DND-41 (cell line): Measurements from ENCODE around the gene RHOA.
A peak's percentile ranks its signal among the peaks of the same experiment; 100 is the strongest.

Source experiments
- ATAC-seq: fragments of 200-7000 bp; cut with Tn5 transposase; 3 replicates; pipeline ENCODE4 v1.9.1; 2021; ENCODE audit warnings: low read depth; ENCODE audit not compliant: insufficient read depth
- DNase-seq: peaks from one replicate; pipeline ENCODE4 v3.0.0-alpha.2; 2020
- H2AFZ ChIP-seq: 2 replicates; pipeline ENCODE4 v1.6.0; 2012; ENCODE audit warnings: low read depth, low read length
- H3K27ac ChIP-seq: 2 replicates; pipeline ENCODE4 v1.5.1; 2012; ENCODE audit warnings: low read length, inconsistent platforms
- H3K27me3 ChIP-seq: fragments of 200-600 bp; sonication (generic); 2 replicates; pipeline ENCODE4 v1.6.0; 2012; ENCODE audit warnings: low read length, mild to moderate bottlenecking, inconsistent platforms; ENCODE audit not compliant: insufficient read depth, poor library complexity
- H3K36me3 ChIP-seq: 2 replicates; pipeline ENCODE4 v1.5.1; 2012; ENCODE audit warnings: low read length, inconsistent platforms; ENCODE audit not compliant: insufficient read depth
- H3K4me1 ChIP-seq: 2 replicates; pipeline ENCODE4 v1.5.1; 2012; ENCODE audit warnings: mild to moderate bottlenecking, low read length; ENCODE audit not compliant: insufficient read depth
- H3K4me2 ChIP-seq: 2 replicates; pipeline ENCODE4 v1.6.0; 2012; ENCODE audit warnings: mild to moderate bottlenecking, moderate library complexity, low read length, inconsistent platforms; ENCODE audit not compliant: insufficient read depth
- H3K4me3 ChIP-seq, 2 experiments: fragments of 200-600 bp in 1 of 2; shearing (Covaris generic) in 1 of 2; 2 replicates each; pipeline ENCODE4 v1.5.1; 2012 to 2016; ENCODE audit warnings: inconsistent platforms in 2 of 2, low read length in 2 of 2, mild to moderate bottlenecking in 2 of 2, low read depth in 1 of 2, moderate library complexity in 1 of 2
- H3K79me2 ChIP-seq: 2 replicates; pipeline ENCODE4 v1.6.0; 2012; ENCODE audit warnings: low read length, inconsistent platforms; ENCODE audit not compliant: insufficient read depth
- H3K9ac ChIP-seq: 2 replicates; pipeline ENCODE4 v1.6.0; 2012; ENCODE audit warnings: low read depth, mild to moderate bottlenecking, inconsistent platforms, low read length, moderate library complexity
- H3K9me3 ChIP-seq: 2 replicates; pipeline ENCODE4 v1.5.1; 2012; ENCODE audit warnings: low read length, moderate library complexity, mild to moderate bottlenecking, inconsistent platforms; ENCODE audit not compliant: insufficient read depth, severe bottlenecking
- H4K20me1 ChIP-seq: 2 replicates; pipeline ENCODE4 v1.6.0; 2012; ENCODE audit warnings: low read length; ENCODE audit not compliant: insufficient read depth
- CTCF ChIP-seq: IDR thresholded peaks from 2 replicates; pipeline ENCODE4 v1.5.1; 2012; ENCODE audit warnings: borderline replicate concordance, low read length, moderate library complexity, mild to moderate bottlenecking; ENCODE audit not compliant: poor library complexity, severe bottlenecking; ENCODE audit errors: extremely low read depth
- EZH2 ChIP-seq: IDR thresholded peaks from 3 replicates; pipeline ENCODE4 v1.6.1; 2012; ENCODE audit warnings: borderline replicate concordance, low read depth, mild to moderate bottlenecking, moderate library complexity, low read length, inconsistent platforms; ENCODE audit not compliant: severe bottlenecking

RHOA gene

GRCh38 chr3:49411968-49412631, at the start of gene RHOA, which contains the start of gene TCTA:
Gene RHOA, minus strand, starts transcription at chr3:49411976. Its CDS starts 36,387 bp downstream, at chr3:49375589.
Gene TCTA, plus strand, starts transcription at chr3:49412423. Its CDS starts 4 bp downstream, at chr3:49412427.
- Histone ChIP-seq H3K9ac (peak within 1 kb of the TSS; percentile 90), H4K20me1 (peaks cover 47% of the 10 kb centered on the region), H3K4me3 (peak within 1 kb of the TSS; percentile 91 to 92), H3K4me1 (peaks cover 78% of the 10 kb centered on the region), H3K9me3 (no peaks in the 10 kb centered on the region), H3K27ac (peak within 1 kb of the TSS; percentile 97), H3K27me3 (no peaks in the 10 kb centered on the region), H3K79me2 (peaks cover 72% of the 10 kb centered on the region), H2AFZ (peak within 1 kb of the TSS; percentile 90), H3K36me3 (peaks cover 18% of the 10 kb centered on the region), H3K4me2 (peak within 1 kb of the TSS; percentile 85)
- peak; percentile 99 for DNase-seq
- no peak for TF ChIP-seq EZH2
- TF ChIP-seq CTCF: no peak
- ATAC-seq: peak; percentile 79

- no peaks in the 10 kb centered on the region for H4K20me1 ChIP-seq
- H3K36me3 ChIP-seq: no peaks in the 10 kb centered on the region
- no peaks in the 10 kb centered on the region for H3K79me2 ChIP-seq
- DNase-seq: no peak
- H3K27me3 ChIP-seq: no peaks in the 10 kb centered on the region
- H3K9ac ChIP-seq: no peak overlapping the region
- no peaks in the 10 kb centered on the region for H3K4me1 ChIP-seq
- H2AFZ ChIP-seq: no peak overlapping the region
- TF ChIP-seq EZH2 (no peak), CTCF (no peak)
- ATAC-seq: no peak
- H3K9me3 ChIP-seq: no peaks in the 10 kb centered on the region
- no peak overlapping the region for H3K4me3 ChIP-seq
- no peak overlapping the region for H3K4me2 ChIP-seq
- no peak overlapping the region for H3K27ac ChIP-seq
Observed at GRCh38 chr3:49460956-49461355, 49.2 kb upstream of the RHOA start.

- TF ChIP-seq CTCF: no peak
- TF ChIP-seq EZH2: no peak
- no peaks in the 10 kb centered on the region for H4K20me1 ChIP-seq
- H3K27me3 ChIP-seq: no peaks in the 10 kb centered on the region
- H3K9me3 ChIP-seq: no peaks in the 10 kb centered on the region
- no peaks in the 10 kb centered on the region for H3K36me3 ChIP-seq
- H3K4me1 ChIP-seq: no peaks in the 10 kb centered on the region
- H2AFZ ChIP-seq: no peak overlapping the region
- no peak; the same call in 2 of the 3 replicates for ATAC-seq
- H3K79me2 ChIP-seq: no peaks in the 10 kb centered on the region
- H3K9ac ChIP-seq: no peak overlapping the region
- DNase-seq: no peak
- H3K4me2 ChIP-seq: no peak overlapping the region
- no peak overlapping the region for H3K27ac ChIP-seq
- H3K4me3 ChIP-seq: no peak overlapping the region
Observed at GRCh38 chr3:49460188-49460890, 48.6 kb upstream of the RHOA start.
